OCI-LY1 (cell line): Measurements from ENCODE around the gene ARL6.
A peak's percentile ranks its signal among the peaks of the same experiment; 100 is the strongest.

Experiments used
- H2AFZ ChIP-seq: fragments of 200-600 bp; sonication (generic), shearing (Covaris generic); 2 replicates; pipeline ENCODE4 v1.6.0; 2014; ENCODE audit warnings: antibody characterized with exemption, mild to moderate bottlenecking, low read length
- H3F3A ChIP-seq: fragments of 200-600 bp; sonication (generic), shearing (Covaris generic); 2 replicates; pipeline ENCODE4 v1.6.0; 2014; ENCODE audit warnings: mild to moderate bottlenecking, antibody characterized with exemption, low read length, moderate library complexity; ENCODE audit not compliant: insufficient read depth
- H3K27ac ChIP-seq: fragments of 200-600 bp; sonication (generic); 2 replicates; pipeline ENCODE4 v1.5.1; 2014; ENCODE audit warnings: low read length, mixed run types, mild to moderate bottlenecking, low read depth; ENCODE audit not compliant: poor library complexity, severe bottlenecking
- H3K27me3 ChIP-seq: fragments of 200-600 bp; sonication (generic); 2 replicates; pipeline ENCODE4 v1.6.0; 2014; ENCODE audit warnings: antibody characterized with exemption, mild to moderate bottlenecking, low read length, moderate library complexity; ENCODE audit not compliant: insufficient read depth
- H3K36me3 ChIP-seq: fragments of 200-600 bp; sonication (generic); 2 replicates; pipeline ENCODE4 v1.6.1; 2014; ENCODE audit warnings: mild to moderate bottlenecking, antibody characterized with exemption, low read length, moderate library complexity, mixed read lengths; ENCODE audit not compliant: insufficient read depth
- H3K4me1 ChIP-seq: fragments of 200-600 bp; sonication (generic); 2 replicates; pipeline ENCODE4 v1.5.1; 2014; ENCODE audit warnings: mild to moderate bottlenecking, low read length, moderate library complexity; ENCODE audit not compliant: insufficient read depth, severe bottlenecking
- H3K4me2 ChIP-seq: fragments of 200-600 bp; sonication (generic), shearing (Covaris generic); 2 replicates; pipeline ENCODE4 v1.6.1; 2014; ENCODE audit warnings: low read length
- H3K4me3 ChIP-seq: fragments of 200-600 bp; sonication (generic); 2 replicates; pipeline ENCODE4 v1.5.1; 2014; ENCODE audit warnings: low read length, low read depth, mild to moderate bottlenecking, mixed read lengths; ENCODE audit not compliant: poor library complexity, severe bottlenecking
- H3K79me2 ChIP-seq: fragments of 200-600 bp; shearing (Covaris generic); 2 replicates; pipeline ENCODE4 v1.6.1; 2016; ENCODE audit warnings: mixed run types, low read length, mixed read lengths; ENCODE audit not compliant: insufficient read depth
- H3K9ac ChIP-seq: fragments of 200-600 bp; sonication (generic), shearing (Covaris generic); 2 replicates; pipeline ENCODE4 v1.6.1; 2014; ENCODE audit warnings: mild to moderate bottlenecking, low read length, mixed read lengths
- H3K9me2 ChIP-seq: fragments of 200-600 bp; sonication (generic), shearing (Covaris generic); 2 replicates; pipeline ENCODE4 v1.6.1; 2014; ENCODE audit warnings: low read depth, mild to moderate bottlenecking, low read length, mixed read lengths
- H3K9me3 ChIP-seq: fragments of 200-600 bp; shearing (Covaris generic); 2 replicates; pipeline ENCODE4 v1.6.1; 2014; ENCODE audit warnings: low read length, mixed read lengths
- H4K20me1 ChIP-seq: fragments of 200-600 bp; sonication (generic), shearing (Covaris generic); 2 replicates; pipeline ENCODE4 v1.6.0; 2016; ENCODE audit warnings: mild to moderate bottlenecking, low read length; ENCODE audit not compliant: insufficient read depth
- EZH2 ChIP-seq: fragments of 200-600 bp; sonication (generic), shearing (Covaris generic); IDR thresholded peaks from 2 replicates; pipeline ENCODE4 v1.8.0; 2017; ENCODE audit warnings: borderline replicate concordance, mixed run types, mild to moderate bottlenecking, antibody characterized with exemption, low read length, moderate library complexity, mixed read lengths
- TF ChIP-seq, protein P1 (sequence below): fragments of 200-600 bp; sonication (generic), shearing (Covaris generic); IDR thresholded peaks from 2 replicates; pipeline ENCODE4 v1.5.1; 2017; ENCODE audit warnings: mild to moderate bottlenecking, antibody characterized with exemption, low read length, moderate library complexity, mixed read lengths

The ARL6 gene

DNA sequence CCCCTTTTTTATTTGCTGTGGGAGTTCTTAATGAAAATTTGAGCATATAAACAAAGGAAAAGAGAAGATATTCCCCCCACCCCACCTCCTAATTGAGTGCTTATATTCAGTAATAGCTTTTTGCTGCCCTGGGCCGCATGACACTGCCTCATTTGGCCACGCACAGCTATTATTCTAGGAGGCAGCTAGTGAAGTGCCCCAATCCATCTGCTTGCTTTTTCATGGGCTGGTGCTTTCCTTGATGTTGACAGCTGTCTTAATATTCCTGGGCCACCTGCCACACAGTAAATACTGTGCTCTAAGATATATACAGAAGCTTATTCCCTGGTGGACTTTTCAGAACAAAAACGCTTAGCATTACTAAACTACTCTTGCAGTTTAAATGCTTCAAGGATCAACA lies 53.4 kb downstream of the ARL6 start:
- Histone ChIP-seq H3F3A (no peaks in the 10 kb centered on the region), H3K4me2 (no peak overlapping the region), H3K9ac (no peak overlapping the region), H3K9me2 (no peaks in the 10 kb centered on the region), H3K4me3 (no peak overlapping the region), H3K27me3 (peaks cover 5% of the 10 kb centered on the region; the same call in 1 of the 2 replicates), H4K20me1 (no peaks in the 10 kb centered on the region), H3K79me2 (no peaks in the 10 kb centered on the region), H3K4me1 (peaks cover 15% of the 10 kb centered on the region), H3K9me3 (no peaks in the 10 kb centered on the region), H2AFZ (no peak overlapping the region), H3K36me3 (no peaks in the 10 kb centered on the region), H3K27ac (no peak overlapping the region)
- TF ChIP-seq, protein P1, sequence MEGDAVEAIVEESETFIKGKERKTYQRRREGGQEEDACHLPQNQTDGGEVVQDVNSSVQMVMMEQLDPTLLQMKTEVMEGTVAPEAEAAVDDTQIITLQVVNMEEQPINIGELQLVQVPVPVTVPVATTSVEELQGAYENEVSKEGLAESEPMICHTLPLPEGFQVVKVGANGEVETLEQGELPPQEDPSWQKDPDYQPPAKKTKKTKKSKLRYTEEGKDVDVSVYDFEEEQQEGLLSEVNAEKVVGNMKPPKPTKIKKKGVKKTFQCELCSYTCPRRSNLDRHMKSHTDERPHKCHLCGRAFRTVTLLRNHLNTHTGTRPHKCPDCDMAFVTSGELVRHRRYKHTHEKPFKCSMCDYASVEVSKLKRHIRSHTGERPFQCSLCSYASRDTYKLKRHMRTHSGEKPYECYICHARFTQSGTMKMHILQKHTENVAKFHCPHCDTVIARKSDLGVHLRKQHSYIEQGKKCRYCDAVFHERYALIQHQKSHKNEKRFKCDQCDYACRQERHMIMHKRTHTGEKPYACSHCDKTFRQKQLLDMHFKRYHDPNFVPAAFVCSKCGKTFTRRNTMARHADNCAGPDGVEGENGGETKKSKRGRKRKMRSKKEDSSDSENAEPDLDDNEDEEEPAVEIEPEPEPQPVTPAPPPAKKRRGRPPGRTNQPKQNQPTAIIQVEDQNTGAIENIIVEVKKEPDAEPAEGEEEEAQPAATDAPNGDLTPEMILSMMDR: no peak
- TF ChIP-seq EZH2: no peak

DNA sequence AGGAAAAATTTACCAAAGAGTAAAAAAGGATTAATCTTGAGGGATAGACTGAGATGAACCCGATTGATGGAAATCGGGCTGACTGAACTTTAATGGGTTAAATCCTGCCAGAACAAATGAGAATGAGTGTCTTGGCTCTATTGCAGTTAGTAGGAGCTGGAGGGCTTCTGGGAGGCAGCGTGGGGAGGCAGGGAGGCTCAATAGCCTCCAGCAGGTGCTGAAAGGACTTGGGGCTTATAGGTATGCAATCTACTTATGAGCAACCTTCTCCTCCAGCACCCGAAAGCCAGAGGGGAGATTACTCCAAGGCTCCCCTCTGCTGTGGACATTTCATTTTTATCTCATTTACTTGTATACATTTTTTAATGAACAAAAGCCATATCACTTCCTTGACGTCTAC lies 56.2 kb downstream of the ARL6 start:
- Histone ChIP-seq H4K20me1 (no peaks in the 10 kb centered on the region), H3K36me3 (no peaks in the 10 kb centered on the region), H3K79me2 (no peaks in the 10 kb centered on the region), H3K27me3 (peaks cover 5% of the 10 kb centered on the region; the same call in 1 of the 2 replicates), H3F3A (no peaks in the 10 kb centered on the region), H3K9me3 (no peaks in the 10 kb centered on the region), H3K4me1 (peaks cover 15% of the 10 kb centered on the region), H3K4me2 (peak overlapping the region; percentile 94; the same call in 1 of the 2 replicates), H3K9me2 (no peaks in the 10 kb centered on the region), H3K9ac (no peak overlapping the region), H3K27ac (no peak overlapping the region), H3K4me3 (no peak overlapping the region), H2AFZ (no peak overlapping the region)
- TF ChIP-seq EZH2: no peak
- TF ChIP-seq, protein P1: no peak

DNA sequence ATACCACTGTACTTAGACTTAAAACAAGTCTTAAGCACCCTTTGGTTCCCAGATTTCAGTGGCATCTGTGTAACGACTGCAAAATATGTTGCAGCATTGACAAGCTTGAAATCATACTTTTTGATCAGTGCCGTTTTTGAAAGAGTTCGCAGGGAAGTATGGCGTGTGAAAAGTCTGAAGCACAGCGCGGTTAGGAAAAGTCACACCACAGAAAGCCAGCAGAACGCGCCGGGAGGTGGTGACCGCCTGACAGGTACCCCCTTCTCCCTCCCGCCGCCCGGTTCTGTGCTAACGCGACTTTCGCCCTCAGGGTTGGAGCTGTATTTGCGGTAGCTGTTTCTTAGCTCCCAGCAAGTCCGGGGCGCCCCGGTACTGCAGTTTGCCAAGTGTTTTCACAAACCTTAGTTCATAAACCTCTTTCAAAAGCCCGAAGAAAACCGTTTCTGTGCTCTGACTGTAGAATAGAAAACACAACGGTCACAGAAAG lies 56.8 kb downstream of the ARL6 start:
- TF ChIP-seq EZH2: no peak
- TF ChIP-seq, protein P1: no peak
- peak overlapping the region; percentile 65 for H3K4me3 ChIP-seq
- H3K4me2 ChIP-seq: peak overlapping the region; percentile 94
- H3K27ac ChIP-seq: no peak overlapping the region
- no peaks in the 10 kb centered on the region for H3K9me2 ChIP-seq
- no peaks in the 10 kb centered on the region for H3F3A ChIP-seq
- peaks cover 15% of the 10 kb centered on the region for H3K4me1 ChIP-seq
- no peaks in the 10 kb centered on the region for H4K20me1 ChIP-seq
- peak overlapping the region; percentile 62 for H3K9ac ChIP-seq
- H2AFZ ChIP-seq: peak overlapping the region; percentile 36; the same call in 1 of the 2 replicates
- no peaks in the 10 kb centered on the region for H3K79me2 ChIP-seq
- peaks cover 5% of the 10 kb centered on the region; the same call in 1 of the 2 replicates for H3K27me3 ChIP-seq
- H3K9me3 ChIP-seq: no peaks in the 10 kb centered on the region
- no peaks in the 10 kb centered on the region for H3K36me3 ChIP-seq
